Colonic mucosa (tissue), 4 donors: ENCODE measurements around the gene TOPAZ1. TPM values are rescaled to one million over a fixed set of nuclear protein-coding genes. Genes with fewer than 3 reads are reported as not detected.

ENCODE experiments used
- DNase-seq: peaks from one replicate; pipeline ENCODE4 v3.0.0-alpha.2; 2020
- H3K27ac ChIP-seq: fragments of 200-600 bp; one replicate; pipeline ENCODE4 v1.8.0; 2021
- H3K27me3 ChIP-seq: fragments of 200-600 bp; one replicate; pipeline ENCODE4 v1.8.0; 2021
- H3K36me3 ChIP-seq: fragments of 200-600 bp; one replicate; pipeline ENCODE4 v1.8.0; 2021
- H3K4me1 ChIP-seq: fragments of 200-600 bp; one replicate; pipeline ENCODE4 v1.8.0; 2021; ENCODE audit warnings: mild to moderate bottlenecking
- H3K4me3 ChIP-seq: fragments of 200-600 bp; one replicate; pipeline ENCODE4 v1.8.0; 2021
- H3K9ac ChIP-seq, 2 donors: one replicate each; pipeline ENCODE4 v1.7.0; 2013; ENCODE audit warnings: control low read depth in 2 of 2, low read depth in 2 of 2, low read length in 2 of 2
- H3K9me3 ChIP-seq: fragments of 200-600 bp; one replicate; pipeline ENCODE4 v1.8.0; 2021
- CTCF ChIP-seq: fragments of 200-600 bp; IDR thresholded peaks from one replicate; pipeline ENCODE4 v1.8.0; 2022; ENCODE audit warnings: antibody characterized with exemption, mild to moderate bottlenecking
- intact Hi-C: fragments of 100-400 bp; cut with DNase I; formaldehyde crosslinking; loops from one replicate; pipeline ENCODE4 v1.14.1; 2022
- total RNA-seq, 2 donors: library from RNA; stranded (reverse); fragmentation: NEBNext Ultra II Directional in 1 of 2; extraction: Animal tissue kit (Norgen Biotek cat#: 25700) in 1 of 2; gene quantifications; one replicate each; pipeline ENCODE4 v1.2.1, GENCODE V29; 2021
- donor health status: healthy.
- donor health status: DM: no; HTN: no; CAD: no.
- donor health status: DM: no; HTN: no; CAD: no.

TOPAZ1 gene
- total RNA-seq, 2 donors from 2014 or later, result not detected

DNA sequence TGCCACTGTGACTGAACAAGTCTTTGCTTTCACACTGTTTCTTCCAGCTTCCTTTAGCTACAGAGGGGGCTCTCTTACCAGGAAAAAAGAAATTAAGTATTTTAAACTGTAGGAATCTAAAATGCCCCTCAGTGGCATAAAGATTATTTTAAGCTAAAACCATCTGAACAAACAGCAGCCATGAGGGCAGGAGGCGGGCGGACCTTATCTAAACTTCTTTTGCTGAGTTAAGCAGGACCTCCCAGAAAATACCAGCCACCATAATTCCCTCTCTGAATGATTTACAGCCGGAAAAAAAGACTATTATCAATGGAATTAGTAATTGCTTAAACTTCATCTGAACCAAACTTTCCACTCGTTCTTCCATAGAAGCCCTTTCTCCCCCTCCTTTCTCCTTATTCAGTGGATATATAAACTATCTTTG lies 5.2 kb upstream of the TOPAZ1 start:
- TF ChIP-seq CTCF, result no peak
- no peak for DNase-seq
- no peak overlapping the region for H3K9ac ChIP-seq
- H3K4me1 ChIP-seq, result no peaks in the 10 kb centered on the region
- H3K36me3 ChIP-seq, result no peaks in the 10 kb centered on the region
- H3K9me3 ChIP-seq, result no peaks in the 10 kb centered on the region
- no peak overlapping the region for H3K27ac ChIP-seq
- H3K4me3 ChIP-seq, result no peak overlapping the region
- H3K27me3 ChIP-seq, result no peaks in the 10 kb centered on the region
- intact Hi-C loops, result no loop called here

DNA sequence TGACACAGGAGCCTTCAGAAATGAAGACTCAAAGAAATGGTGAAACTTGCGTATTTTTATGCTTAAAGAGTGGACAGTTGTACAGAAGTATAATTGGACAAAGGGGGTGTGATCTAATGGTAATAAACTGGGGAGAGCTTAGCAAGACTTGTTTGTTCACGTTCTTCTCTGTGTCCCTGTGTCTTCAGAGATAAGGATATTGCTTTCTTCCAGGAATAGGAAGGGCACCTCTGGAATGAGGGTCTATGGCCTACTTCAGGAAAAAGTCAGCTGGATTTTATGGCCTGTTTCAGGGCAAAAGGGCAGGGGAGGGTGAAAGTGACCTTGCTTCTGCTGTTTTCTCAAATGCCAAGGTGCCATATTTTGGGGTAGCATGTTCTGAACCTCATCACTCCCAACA lies 4.5 kb upstream of the TOPAZ1 start:
- H3K9me3 ChIP-seq, result no peaks in the 10 kb centered on the region
- no peak for TF ChIP-seq CTCF
- H3K36me3 ChIP-seq, result no peaks in the 10 kb centered on the region
- intact Hi-C loops, result no loop called here
- no peak overlapping the region for H3K27ac ChIP-seq
- no peak for DNase-seq
- H3K4me1 ChIP-seq, result no peaks in the 10 kb centered on the region
- no peak overlapping the region for H3K4me3 ChIP-seq
- no peak overlapping the region for H3K9ac ChIP-seq
- no peaks in the 10 kb centered on the region for H3K27me3 ChIP-seq

- H3K27ac ChIP-seq, result no peak overlapping the region
- DNase-seq, result no peak
- H3K27me3 ChIP-seq, result no peaks in the 10 kb centered on the region
- no peak overlapping the region for H3K4me3 ChIP-seq
- no peak overlapping the region for H3K9ac ChIP-seq
- H3K9me3 ChIP-seq, result no peaks in the 10 kb centered on the region
- intact Hi-C loops, result no loop called here
- TF ChIP-seq CTCF, result no peak
- no peaks in the 10 kb centered on the region for H3K4me1 ChIP-seq
- no peaks in the 10 kb centered on the region for H3K36me3 ChIP-seq
These were observed 4.0 kb upstream of the TOPAZ1 start for GRCh38 chr3:44237665-44238064.

DNA sequence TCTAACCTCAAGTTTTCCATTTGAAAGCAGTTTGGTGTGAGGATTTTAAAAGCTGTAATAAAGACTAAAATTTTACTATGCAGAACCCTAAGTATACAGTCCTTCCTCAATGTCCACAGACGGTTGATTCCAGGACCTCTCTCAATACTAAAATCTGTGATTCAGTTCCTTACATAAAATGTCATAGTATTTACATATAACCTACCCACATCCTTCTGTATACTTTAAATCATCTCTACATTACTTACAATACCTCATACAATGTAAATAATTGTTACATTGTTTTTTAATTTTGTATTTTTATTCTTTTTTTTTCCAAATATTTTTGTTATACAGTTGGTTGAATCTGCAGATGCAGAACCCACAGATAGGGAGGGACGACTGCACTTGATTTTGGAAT lies 2.8 kb upstream of the TOPAZ1 start:
- no peak for TF ChIP-seq CTCF
- Histone ChIP-seq H3K27me3 (no peaks in the 10 kb centered on the region), H3K36me3 (no peaks in the 10 kb centered on the region), H3K4me3 (no peak overlapping the region), H3K9me3 (no peaks in the 10 kb centered on the region), H3K4me1 (no peaks in the 10 kb centered on the region), H3K9ac (no peak overlapping the region), H3K27ac (no peak overlapping the region)
- DNase-seq, result no peak
- intact Hi-C loops, result no loop called here

DNA sequence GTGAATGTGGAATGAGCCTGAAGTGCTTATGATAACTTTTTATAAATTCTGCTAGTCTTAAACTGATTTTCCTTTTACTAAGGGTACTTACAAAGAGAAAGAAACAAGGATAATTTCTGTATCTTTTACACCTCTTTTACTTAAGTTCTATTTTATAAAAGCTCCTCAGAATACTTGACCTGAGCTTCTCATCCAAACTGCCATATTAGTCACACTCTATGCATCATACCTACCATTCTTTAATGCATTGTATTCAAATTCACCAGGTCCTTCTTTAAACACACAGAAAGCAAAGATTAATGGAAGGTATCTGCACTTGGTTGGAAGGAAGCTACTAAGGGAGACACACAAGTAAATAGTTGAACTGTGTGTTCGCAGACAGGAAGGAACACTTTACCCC lies 1.6 kb upstream of the TOPAZ1 start:
- Histone ChIP-seq H3K27ac (no peak overlapping the region), H3K27me3 (no peaks in the 10 kb centered on the region), H3K4me1 (no peaks in the 10 kb centered on the region), H3K4me3 (no peak overlapping the region), H3K36me3 (no peaks in the 10 kb centered on the region), H3K9ac (no peak overlapping the region), H3K9me3 (no peaks in the 10 kb centered on the region)
- DNase-seq, result no peak
- no peak for TF ChIP-seq CTCF
- intact Hi-C loops, result no loop called here

GRCh38 chr3:44242721-44243120 lies 1.0 kb downstream of the TOPAZ1 start:
- TF ChIP-seq CTCF, result no peak
- no peak overlapping the region for H3K4me3 ChIP-seq

More at GRCh38 chr3:44242721-44243120, 1.0 kb downstream of the TOPAZ1 start:
- Histone ChIP-seq H3K9me3 (no peaks in the 10 kb centered on the region), H3K27ac (no peak overlapping the region), H3K9ac (no peak overlapping the region), H3K36me3 (no peaks in the 10 kb centered on the region), H3K27me3 (no peaks in the 10 kb centered on the region), H3K4me1 (no peaks in the 10 kb centered on the region)
- intact Hi-C loops, result no loop called here
- no peak for DNase-seq
